Measurements from ENCODE around the gene HOXA1.

- TF ChIP-seq CTCF (IDR thresholded peaks at IDR 0.05) (no peak), POLR2AphosphoS5 (IDR thresholded peaks at IDR 0.05) (no peak)
These were observed 2.5 kb downstream of the HOXA1 start for GRCh38 chr7:27093184-27093895.

Measured in esophagus muscularis mucosa (tissue), 3 donors.